22Rv1 (cell line): Measurements from ENCODE around the gene NLK.

Experiments
- CTCF ChIP-seq: fragments of 450-650 bp; IDR thresholded peaks from 2 replicates; pipeline ENCODE4 v1.5.1; 2017; ENCODE audit warnings: mild to moderate bottlenecking
- ZFX ChIP-seq: fragments of 450-650 bp; IDR thresholded peaks from 2 replicates; pipeline ENCODE4 v1.6.1; 2017; ENCODE audit warnings: antibody characterized with exemption, borderline replicate concordance

- no peak for TF ChIP-seq CTCF
- no peak for TF ChIP-seq ZFX
Observed at GRCh38 chr17:28211811-28212210, 169.3 kb downstream of the NLK start.
